Hepatocyte (in vitro differentiated cells): Measurements from ENCODE around the gene ANKFN1. TPM values are rescaled to one million over a fixed set of nuclear protein-coding genes. Genes with fewer than 3 reads are reported as not detected.

ENCODE experiments used
- DNase-seq: peaks from one replicate; pipeline ENCODE4 v3.0.0-alpha.2; 2016; ENCODE audit warnings: low spot score
- H2AFZ ChIP-seq: fragments of 200-600 bp; sonication (generic); 2 replicates; pipeline ENCODE4 v1.6.0; 2016; ENCODE audit warnings: antibody characterized with exemption, mild to moderate bottlenecking
- H3K27ac ChIP-seq: fragments of 200-600 bp; sonication (generic); 2 replicates; pipeline ENCODE4 v1.5.1; 2016; ENCODE audit warnings: mild to moderate bottlenecking
- H3K27me3 ChIP-seq: fragments of 200-600 bp; sonication (generic); 2 replicates; pipeline ENCODE4 v1.6.1; 2016
- H3K36me3 ChIP-seq: fragments of 200-600 bp; sonication (generic); replicated peaks from 2 replicates; pipeline ENCODE4 v1.5.1; 2016; ENCODE audit warnings: low read depth; ENCODE audit not compliant: insufficient read depth
- H3K4me1 ChIP-seq: fragments of 200-600 bp; sonication (generic); 2 replicates; pipeline ENCODE4 v1.5.1; 2016; ENCODE audit warnings: mild to moderate bottlenecking, moderate library complexity; ENCODE audit not compliant: insufficient read depth
- H3K4me2 ChIP-seq: fragments of 200-600 bp; sonication (generic); 2 replicates; pipeline ENCODE4 v1.6.0; 2016
- H3K4me3 ChIP-seq: fragments of 200-600 bp; sonication (generic); 2 replicates; pipeline ENCODE4 v1.5.1; 2016; ENCODE audit warnings: mild to moderate bottlenecking
- H3K79me2 ChIP-seq: fragments of 200-600 bp; sonication (generic); 2 replicates; pipeline ENCODE4 v1.6.0; 2017; ENCODE audit warnings: mild to moderate bottlenecking
- H3K9me2 ChIP-seq: fragments of 200-600 bp; sonication (generic); replicated peaks from 2 replicates; pipeline ENCODE4 v1.6.0; 2017; ENCODE audit warnings: mild to moderate bottlenecking; ENCODE audit not compliant: insufficient read depth
- H3K9me3 ChIP-seq: fragments of 200-600 bp; sonication (generic); 2 replicates; pipeline ENCODE4 v1.5.1; 2016; ENCODE audit warnings: low read depth, mild to moderate bottlenecking
- H4K20me1 ChIP-seq: fragments of 200-600 bp; sonication (generic); 2 replicates; pipeline ENCODE4 v1.6.0; 2016; ENCODE audit warnings: mild to moderate bottlenecking; ENCODE audit not compliant: insufficient read depth, poor library complexity, severe bottlenecking
- CTCF ChIP-seq: fragments of 200-600 bp; sonication (generic); IDR thresholded peaks from 2 replicates; pipeline ENCODE4 v1.5.1; 2016; ENCODE audit warnings: antibody characterized with exemption, mild to moderate bottlenecking; ENCODE audit not compliant: poor library complexity
- EZH2 ChIP-seq: fragments of 200-600 bp; sonication (generic); IDR thresholded peaks from 2 replicates; pipeline ENCODE4 v1.6.1; 2016; ENCODE audit warnings: antibody characterized with exemption, mild to moderate bottlenecking, borderline replicate concordance
- EZH2phosphoT487 ChIP-seq: fragments of 200-600 bp; sonication (generic); IDR thresholded peaks from one replicate; pipeline ENCODE4 v1.6.1; 2018; ENCODE audit warnings: antibody characterized with exemption, mild to moderate bottlenecking, low read depth, moderate library complexity; ENCODE audit not compliant: unreplicated experiment, severe bottlenecking
- WGBS: methylation state at CpG from one replicate; pipeline ENCODE4 v1.1.6; 2016; ENCODE audit warnings: low lambda C conversion rate; ENCODE audit errors: missing lambda C conversion rate; 5-methylcytosine and 5-hydroxymethylcytosine counted together
- polyA plus RNA-seq: library from polyadenylated mRNA; unstranded; fragments of >200 nt; fragmentation: Nextera tagmentation; extraction: Ambion mirVana; gene quantifications from 2 replicates; pipeline ENCODE4 v1.2.1, GENCODE V29; 2016
- total RNA-seq: library from RNA; depleted of rRNA; stranded (reverse); fragments of >200 nt; gene quantifications from 2 replicates; pipeline ENCODE4 v1.2.3, GENCODE V29; 2014

ANKFN1 gene
- total and polyA plus RNA-seq, 2 experiments from 2014 or later: 0.10 to 1.2 TPM

GRCh38 chr17:56289321-56289720 lies 136.0 kb downstream of the ANKFN1 start:
- TF ChIP-seq EZH2 (no peak), CTCF (no peak), EZH2phosphoT487 (no peak)
- no peaks in the 10 kb centered on the region for H3K4me1 ChIP-seq
- no peak overlapping the region for H3K27ac ChIP-seq
- DNase-seq: no peak
- H3K4me3 ChIP-seq: no peak overlapping the region
- no peaks in the 10 kb centered on the region for H3K9me3 ChIP-seq
- H3K36me3 ChIP-seq: no peaks in the 10 kb centered on the region
- H3K79me2 ChIP-seq: no peaks in the 10 kb centered on the region
- H3K9me2 ChIP-seq: no peaks in the 10 kb centered on the region
- H4K20me1 ChIP-seq: no peaks in the 10 kb centered on the region
- H3K4me2 ChIP-seq: no peak overlapping the region
- H2AFZ ChIP-seq: no peak overlapping the region
- no peaks in the 10 kb centered on the region for H3K27me3 ChIP-seq
- 85% methylated on average over 6 of the region's 6 CpGs for WGBS

GRCh38 chr17:56290101-56290801 lies 137.0 kb downstream of the ANKFN1 start:
- Histone ChIP-seq H3K4me1 (no peaks in the 10 kb centered on the region), H3K9me3 (no peaks in the 10 kb centered on the region), H3K27ac (no peak overlapping the region), H3K4me2 (no peak overlapping the region), H3K36me3 (no peaks in the 10 kb centered on the region), H3K4me3 (no peak overlapping the region), H4K20me1 (no peaks in the 10 kb centered on the region), H3K9me2 (no peaks in the 10 kb centered on the region), H3K79me2 (no peaks in the 10 kb centered on the region), H2AFZ (no peak overlapping the region), H3K27me3 (no peaks in the 10 kb centered on the region)
- 92% methylated on average over 2 of the region's 2 CpGs for WGBS
- TF ChIP-seq CTCF: no peak
- TF ChIP-seq EZH2phosphoT487: no peak
- no peak for TF ChIP-seq EZH2
- DNase-seq: no peak

GRCh38 chr17:56290802-56291118 lies 137.5 kb downstream of the ANKFN1 start:
- Histone ChIP-seq H3K36me3 (no peaks in the 10 kb centered on the region), H2AFZ (no peak overlapping the region), H3K27me3 (no peaks in the 10 kb centered on the region), H3K4me1 (no peaks in the 10 kb centered on the region), H3K4me2 (no peak overlapping the region), H3K4me3 (no peak overlapping the region), H4K20me1 (no peaks in the 10 kb centered on the region), H3K9me2 (no peaks in the 10 kb centered on the region), H3K9me3 (no peaks in the 10 kb centered on the region), H3K79me2 (no peaks in the 10 kb centered on the region), H3K27ac (no peak overlapping the region)
- TF ChIP-seq EZH2 (no peak), EZH2phosphoT487 (no peak), CTCF (no peak)
- no peak for DNase-seq
- WGBS: 91% methylated on average over 1 of the region's 1 CpG
